Right lobe of liver (tissue), 6 donors: ENCODE results near the gene C4BPB. TPM values are rescaled to one million over a fixed set of nuclear protein-coding genes. Genes with fewer than 3 reads are reported as not detected.

ENCODE experiments used
- ATAC-seq, 4 donors: fragments of 200-7000 bp; cut with Tn5 transposase; one replicate each; pipeline ENCODE4 v1.9.1; 2020; ENCODE audit warnings: mild to moderate bottlenecking in 4 of 4, moderate library complexity in 4 of 4
- DNase-seq, 3 donors: peaks; one replicate each; pipeline ENCODE4 v3.0.0-alpha.2; 2020
- H3K27ac ChIP-seq, 3 donors: fragments of 200-600 bp; one replicate each; pipeline ENCODE4 v1.8.0; 2022
- H3K27me3 ChIP-seq, 2 donors: fragments of 200-600 bp; one replicate each; pipeline ENCODE4 v1.8.0; 2022
- H3K36me3 ChIP-seq, 4 donors: fragments of 200-600 bp; sonication (generic) in 1 of 4; one replicate each; pipeline versions ENCODE4 v1.5.1 to v1.8.0; 2017 to 2022; ENCODE audit warnings: control low read depth in 1 of 4
- H3K4me1 ChIP-seq, 4 donors: fragments of 200-600 bp; sonication (generic) in 1 of 4; one replicate each; pipeline versions ENCODE4 v1.5.1 to v1.8.0; 2017 to 2022; ENCODE audit warnings: control low read depth in 1 of 4
- H3K4me3 ChIP-seq, 3 donors: fragments of 200-600 bp; one replicate each; pipeline ENCODE4 v1.8.0; 2022
- H3K9me3 ChIP-seq, 4 donors: fragments of 200-600 bp; sonication (generic) in 1 of 4; one replicate each; pipeline versions ENCODE4 v1.5.1 to v1.8.0; 2017 to 2022; ENCODE audit warnings: control low read depth in 1 of 4
- CTCF ChIP-seq, 4 donors: fragments of 200-600 bp in 3 of 4; fragments of 450-650 bp in 1 of 4; IDR thresholded peaks; one replicate each; pipeline versions ENCODE4 v1.5.1 to v1.8.0; 2016 to 2022; ENCODE audit warnings: antibody characterized with exemption in 4 of 4, mild to moderate bottlenecking in 2 of 4
- POLR2A ChIP-seq: fragments of 450-650 bp; IDR thresholded peaks from one replicate; pipeline ENCODE4 v1.6.1; 2017; ENCODE audit warnings: antibody characterized with exemption, mild to moderate bottlenecking
- WGBS: methylation state at CpG from one replicate; pipeline ENCODE4 v1.1.6; 2018; ENCODE audit warnings: low coverage, low lambda C conversion rate; ENCODE audit not compliant: insufficient coverage; ENCODE audit errors: missing lambda C conversion rate; 5-methylcytosine and 5-hydroxymethylcytosine counted together
- intact Hi-C, 2 donors: fragments of 100-400 bp; cut with DNase I; formaldehyde crosslinking; loops; one replicate each; pipeline versions ENCODE4 v1.11.2 to v1.14.1; 2022
- total RNA-seq, 6 experiments: library from RNA; depleted of rRNA in 2 of 6; stranded (reverse); fragments of >200 nt in 2 of 6; fragmentation: NEBNext Ultra II Directional in 3 of 6; extraction: Animal tissue kit (Norgen Biotek cat#: 25700) in 3 of 6; gene quantifications; one replicate each; pipeline versions ENCODE4 v1.1.0 to v1.2.4, GENCODE V29; 2016 to 2023
- donor health status: DM: no; HTN: yes; CAD: no.
- donor health status: DM: no; HTN: no; CAD: no.
- donor health status: DM: no; HTN: no; CAD: no.
- donor health status: DM: no; HTN: yes; CAD: no.
- donor health status: DM: no; HTN: yes; CAD: no.

Gene C4BPB
- total RNA-seq, 6 experiments from 2014 or later, result 156 to 328 (median 226) TPM

GRCh38 chr1:207045453-207045852 is 43.2 kb upstream of the C4BPB start:
- WGBS, result 76% methylated on average over 2 of the region's 2 CpGs
- Histone ChIP-seq H3K36me3 (peaks cover 0 to 11% (median 0%) of the 10 kb centered on the region in 4 donors), H3K27ac (no peak overlapping the region), H3K4me1 (peaks cover 0 to 17% (median 0%) of the 10 kb centered on the region in 4 donors), H3K27me3 (no peaks in the 10 kb centered on the region), H3K9me3 (no peaks in the 10 kb centered on the region), H3K4me3 (no peak overlapping the region)
- ATAC-seq (no peak), DNase-seq (no peak)
- intact Hi-C loops, result no loop called here
- TF ChIP-seq POLR2A (no peak), CTCF (IDR thresholded peaks at IDR 0.05) (no peak)

GRCh38 chr1:207047505-207047904 is 41.2 kb upstream of the C4BPB start:
- Histone ChIP-seq H3K27me3 (no peaks in the 10 kb centered on the region), H3K4me3 (no peak overlapping the region), H3K4me1 (peaks cover 0 to 30% (median 1%) of the 10 kb centered on the region in 4 donors), H3K27ac (no peak overlapping the region), H3K36me3 (peaks cover 0 to 11% (median 0%) of the 10 kb centered on the region in 4 donors), H3K9me3 (no peaks in the 10 kb centered on the region)
- DNase-seq, result no peak
- no peak for TF ChIP-seq POLR2A
- TF ChIP-seq CTCF (IDR thresholded peaks at IDR 0.05), result no peak
- 89% methylated on average over 1 of the region's 1 CpG for WGBS
- no peak for ATAC-seq
- intact Hi-C loops, result no loop called here

- Histone ChIP-seq H3K36me3 (peaks cover 0 to 11% (median 0%) of the 10 kb centered on the region in 4 donors), H3K27me3 (no peaks in the 10 kb centered on the region), H3K4me3 (no peak overlapping the region), H3K27ac (no peak overlapping the region), H3K4me1 (peaks cover 0 to 29% (median 1%) of the 10 kb centered on the region in 4 donors), H3K9me3 (no peaks in the 10 kb centered on the region)
- intact Hi-C loops, result no loop called here
- ATAC-seq, result no peak
- no peak for DNase-seq
- TF ChIP-seq POLR2A (no peak), CTCF (IDR thresholded peaks at IDR 0.05) (no peak)
- 75% methylated on average over 6 of the region's 6 CpGs for WGBS
These were observed 40.6 kb upstream of the C4BPB start for GRCh38 chr1:207048041-207048440.

GRCh38 chr1:207049054-207049453 is 39.6 kb upstream of the C4BPB start:
- intact Hi-C loops, result no loop called here
- H3K36me3 ChIP-seq, result peaks cover 0 to 11% (median 0%) of the 10 kb centered on the region in 4 donors
- H3K9me3 ChIP-seq, result no peaks in the 10 kb centered on the region
- H3K27ac ChIP-seq, result no peak overlapping the region
- WGBS, result 67% methylated on average over 4 of the region's 4 CpGs
- DNase-seq (no peak), ATAC-seq (no peak)
- TF ChIP-seq CTCF (IDR thresholded peaks at IDR 0.05) (no peak), POLR2A (no peak)
- H3K4me1 ChIP-seq, result peaks cover 0 to 19% (median 1%) of the 10 kb centered on the region in 4 donors
- no peaks in the 10 kb centered on the region for H3K27me3 ChIP-seq
- no peak overlapping the region for H3K4me3 ChIP-seq

GRCh38 chr1:207049514-207049913 is 39.1 kb upstream of the C4BPB start:
- Histone ChIP-seq H3K27me3 (no peaks in the 10 kb centered on the region), H3K4me1 (peaks cover 0 to 16% (median 1%) of the 10 kb centered on the region in 4 donors), H3K9me3 (no peaks in the 10 kb centered on the region), H3K36me3 (peaks cover 0 to 11% (median 0%) of the 10 kb centered on the region in 4 donors), H3K27ac (no peak overlapping the region), H3K4me3 (peak overlapping the region in 1 of 3 donors; percentile 86)
- intact Hi-C loops, result no loop called here
- ATAC-seq (no peak), DNase-seq (no peak)
- WGBS, result 31% methylated on average over 8 of the region's 8 CpGs
- no peak for TF ChIP-seq CTCF (IDR thresholded peaks at IDR 0.05)
